ENCODE results near the gene ITGB2. TPM values are rescaled to one million over a fixed set of nuclear protein-coding genes. Genes with fewer than 3 reads are reported as not detected.

The ITGB2 gene
- total RNA-seq, 4 donors from 2014 or later, result 33.2 to 110 (median 44.0) TPM

DNA sequence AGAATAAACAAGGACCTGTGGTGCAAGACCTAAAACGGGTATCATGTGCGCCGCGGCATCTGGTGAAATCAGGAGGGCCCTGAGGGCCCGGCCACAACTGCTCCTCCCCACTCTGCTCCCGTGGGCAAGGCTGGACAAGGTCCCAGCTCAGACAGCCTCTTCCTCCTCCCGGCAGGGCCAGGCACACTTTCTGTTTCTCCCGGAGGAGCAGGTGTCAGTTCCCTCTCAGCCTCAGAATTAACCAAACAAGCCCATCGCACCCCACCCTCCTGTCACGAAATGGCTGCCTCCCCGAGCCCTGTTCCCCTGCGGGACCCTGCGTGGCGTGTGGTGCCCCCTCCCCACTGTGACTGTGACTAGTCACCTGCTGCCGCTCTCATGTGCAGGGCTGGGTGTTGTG, 62.4 kb downstream of the ITGB2 start:
- Histone ChIP-seq H3K36me3 (peaks cover 24 to 98% (median 80%) of the 10 kb centered on the region in 4 donors), H3K4me1 (peaks cover 23 to 69% (median 55%) of the 10 kb centered on the region in 4 donors), H3K9me3 (no peaks in the 10 kb centered on the region), H3K27me3 (no peaks in the 10 kb centered on the region), H3K27ac (replicated peaks in 1 of 4) (no peak overlapping the region), H3K4me3 (no peak overlapping the region)
- intact Hi-C loops (cut with DNase I), result no loop called here
- no peak for TF ChIP-seq EP300 (IDR thresholded peaks at IDR 0.05)
- no peak for TF ChIP-seq POLR2AphosphoS5 (IDR thresholded peaks at IDR 0.05)
- no peak for TF ChIP-seq POLR2A (IDR thresholded peaks at IDR 0.05; ENCODE audit: low read depth)
- TF ChIP-seq, protein P1, sequence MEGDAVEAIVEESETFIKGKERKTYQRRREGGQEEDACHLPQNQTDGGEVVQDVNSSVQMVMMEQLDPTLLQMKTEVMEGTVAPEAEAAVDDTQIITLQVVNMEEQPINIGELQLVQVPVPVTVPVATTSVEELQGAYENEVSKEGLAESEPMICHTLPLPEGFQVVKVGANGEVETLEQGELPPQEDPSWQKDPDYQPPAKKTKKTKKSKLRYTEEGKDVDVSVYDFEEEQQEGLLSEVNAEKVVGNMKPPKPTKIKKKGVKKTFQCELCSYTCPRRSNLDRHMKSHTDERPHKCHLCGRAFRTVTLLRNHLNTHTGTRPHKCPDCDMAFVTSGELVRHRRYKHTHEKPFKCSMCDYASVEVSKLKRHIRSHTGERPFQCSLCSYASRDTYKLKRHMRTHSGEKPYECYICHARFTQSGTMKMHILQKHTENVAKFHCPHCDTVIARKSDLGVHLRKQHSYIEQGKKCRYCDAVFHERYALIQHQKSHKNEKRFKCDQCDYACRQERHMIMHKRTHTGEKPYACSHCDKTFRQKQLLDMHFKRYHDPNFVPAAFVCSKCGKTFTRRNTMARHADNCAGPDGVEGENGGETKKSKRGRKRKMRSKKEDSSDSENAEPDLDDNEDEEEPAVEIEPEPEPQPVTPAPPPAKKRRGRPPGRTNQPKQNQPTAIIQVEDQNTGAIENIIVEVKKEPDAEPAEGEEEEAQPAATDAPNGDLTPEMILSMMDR (IDR thresholded peaks at IDR 0.05), result no peak
- DNase-seq (ENCODE audit: extremely low spot score), result no peak
- WGBS, result 82% methylated on average over 15 of the region's 15 CpGs

DNA sequence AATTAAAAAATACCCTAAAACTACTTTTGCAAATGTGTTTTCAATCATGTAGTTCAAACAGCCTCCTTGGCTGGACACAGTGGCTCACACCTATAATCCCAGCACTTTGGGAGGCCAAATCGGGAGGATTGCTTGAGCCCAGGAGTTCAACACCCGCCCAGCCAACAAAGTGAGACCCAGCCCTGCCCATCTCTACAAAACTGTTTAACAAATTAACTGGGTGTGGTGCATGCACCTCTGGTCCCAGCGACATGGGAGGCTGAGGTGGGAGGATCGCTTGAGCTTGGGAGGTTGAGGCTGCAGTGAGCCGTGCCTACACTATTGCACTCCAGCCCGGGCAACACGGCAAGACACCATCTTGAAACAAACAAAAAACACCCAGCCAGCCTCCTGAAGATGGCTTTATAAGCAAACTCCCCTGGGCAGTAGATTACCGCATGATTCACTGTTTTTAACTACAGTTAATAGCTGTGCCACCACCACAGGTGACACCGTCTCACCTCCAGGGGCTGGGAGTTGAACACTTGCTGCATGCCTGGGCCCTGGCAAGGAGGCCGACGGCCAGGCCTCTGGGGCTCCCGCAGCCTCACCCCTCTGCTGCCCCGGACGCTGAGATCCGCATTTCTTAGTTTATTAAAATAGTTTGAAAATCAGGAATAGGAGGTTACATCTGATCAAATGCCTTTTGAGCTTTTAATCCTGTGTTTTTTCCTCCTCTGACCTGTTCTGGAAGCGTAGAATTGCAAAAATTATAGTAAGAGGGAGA, 63.4 kb downstream of the ITGB2 start:
- no peak overlapping the region for H3K27ac ChIP-seq (replicated peaks in 1 of 4)
- peaks cover 21 to 98% (median 84%) of the 10 kb centered on the region in 4 donors for H3K36me3 ChIP-seq
- H3K4me1 ChIP-seq, result peaks cover 23 to 69% (median 51%) of the 10 kb centered on the region in 4 donors
- 94% methylated on average over 16 of the region's 16 CpGs for WGBS
- intact Hi-C loops (cut with DNase I), result no loop called here
- TF ChIP-seq POLR2A (IDR thresholded peaks at IDR 0.05; ENCODE audit: low read depth) (no peak), POLR2AphosphoS5 (IDR thresholded peaks at IDR 0.05) (no peak), EP300 (IDR thresholded peaks at IDR 0.05) (no peak)
- TF ChIP-seq, protein P1 (IDR thresholded peaks at IDR 0.05), result no peak
- no peak overlapping the region for H3K4me3 ChIP-seq
- H3K9me3 ChIP-seq, result no peaks in the 10 kb centered on the region
- no peak for DNase-seq (ENCODE audit: extremely low spot score)
- H3K27me3 ChIP-seq, result no peaks in the 10 kb centered on the region

DNA sequence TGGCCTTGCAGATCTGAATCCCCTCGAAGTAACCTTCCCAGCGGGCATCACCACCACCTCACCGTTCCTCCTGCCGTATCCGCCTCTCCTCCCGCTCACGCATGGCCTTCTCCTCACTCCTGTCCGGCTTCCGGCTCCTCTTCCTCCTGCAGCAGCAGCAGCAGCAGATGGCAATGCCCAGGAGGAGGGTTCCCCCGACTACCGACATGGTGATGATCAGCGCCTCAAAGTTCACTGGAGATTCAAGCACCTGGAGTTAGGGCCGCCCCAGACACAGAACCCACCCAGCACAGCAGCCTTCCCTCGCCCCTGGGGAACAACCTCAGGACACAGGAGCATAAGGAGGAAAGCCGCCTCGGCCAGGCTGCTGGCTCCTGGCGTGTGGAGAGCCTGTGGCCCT, 64.6 kb downstream of the ITGB2 start:
- Histone ChIP-seq H3K27me3 (no peaks in the 10 kb centered on the region), H3K4me3 (no peak overlapping the region), H3K27ac (replicated peaks in 1 of 4) (peak overlapping the region in 3 of 4 donors; percentile 18 to 28 (median 21)), H3K9me3 (no peaks in the 10 kb centered on the region), H3K4me1 (peaks cover 17 to 58% (median 40%) of the 10 kb centered on the region in 4 donors), H3K36me3 (peaks cover 26 to 98% (median 90%) of the 10 kb centered on the region in 4 donors)
- WGBS, result 85% methylated on average over 17 of the region's 17 CpGs
- TF ChIP-seq, protein P1 (IDR thresholded peaks at IDR 0.05), result no peak
- TF ChIP-seq EP300 (IDR thresholded peaks at IDR 0.05) (no peak), POLR2A (IDR thresholded peaks at IDR 0.05; ENCODE audit: low read depth) (no peak), POLR2AphosphoS5 (IDR thresholded peaks at IDR 0.05) (no peak)
- intact Hi-C loops (cut with DNase I), result no loop called here
- no peak for DNase-seq (ENCODE audit: extremely low spot score)

DNA sequence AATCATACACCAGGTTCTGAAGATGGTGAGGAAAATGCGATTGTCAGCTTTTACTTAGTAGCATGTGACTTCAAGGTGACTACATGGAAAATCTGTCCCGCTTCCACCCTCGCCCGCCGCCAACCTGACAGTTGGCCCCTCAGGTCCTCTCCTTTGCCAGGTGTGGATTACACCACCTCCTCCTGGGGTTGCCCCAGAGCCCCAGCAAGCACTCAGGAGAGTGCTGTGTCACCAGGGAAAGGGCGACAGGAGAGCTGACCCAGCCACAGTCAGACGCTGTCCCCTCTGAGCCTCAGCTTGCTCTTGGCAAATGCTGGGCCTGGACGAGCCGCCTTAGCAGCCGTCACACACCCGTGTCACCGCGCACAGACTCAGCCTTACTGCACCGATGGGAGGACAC, 65.1 kb downstream of the ITGB2 start:
- 89% methylated on average over 14 of the region's 14 CpGs for WGBS
- TF ChIP-seq POLR2A (IDR thresholded peaks at IDR 0.05; ENCODE audit: low read depth) (no peak), POLR2AphosphoS5 (IDR thresholded peaks at IDR 0.05) (no peak), EP300 (IDR thresholded peaks at IDR 0.05) (no peak)
- TF ChIP-seq, protein P1 (IDR thresholded peaks at IDR 0.05), result no peak
- H3K36me3 ChIP-seq, result peaks cover 32 to 98% (median 90%) of the 10 kb centered on the region in 4 donors
- intact Hi-C loops (cut with DNase I), result no loop called here
- DNase-seq (ENCODE audit: extremely low spot score), result no peak
- no peaks in the 10 kb centered on the region for H3K27me3 ChIP-seq
- no peaks in the 10 kb centered on the region for H3K9me3 ChIP-seq
- no peak overlapping the region for H3K4me3 ChIP-seq
- peaks cover 17 to 55% (median 37%) of the 10 kb centered on the region in 4 donors for H3K4me1 ChIP-seq
- peak overlapping the region in 1 of 4 donors; percentile 21 for H3K27ac ChIP-seq (replicated peaks in 1 of 4)
